ENCODE data around the gene MMD2. TPM values are rescaled to one million over a fixed set of nuclear protein-coding genes. Genes with fewer than 3 reads are reported as not detected.

Gene MMD2
- total and polyA plus RNA-seq, 2 donors (not counting 1 experiment from before 2014, with no cell fraction given): not detected

- Histone ChIP-seq H3K27me3 (ENCODE audit: control insufficient read depth, insufficient read depth, low read length) (no peaks in the 10 kb centered on the region), H3K9ac (ENCODE audit: insufficient read depth, low read length) (no peak overlapping the region), H3K79me2 (ENCODE audit: control insufficient read depth, insufficient read depth, low read length) (no peaks in the 10 kb centered on the region), H3K4me2 (ENCODE audit: extremely low read depth, insufficient read depth, low read length) (no peak overlapping the region), H4K20me1 (ENCODE audit: control insufficient read depth, extremely low read depth, insufficient read depth, low read length) (no peaks in the 10 kb centered on the region), H3K4me3 (replicated peaks in 1 of 4; ENCODE audit: control extremely low read depth in 1 of 4, insufficient read depth in 1 of 4, low read depth in 3 of 4, low read length in 4 of 4) (no peak overlapping the region), H3K36me3 (ENCODE audit: control insufficient read depth, insufficient read depth, low read length) (no peaks in the 10 kb centered on the region), H3K9me3 (ENCODE audit: control insufficient read depth, insufficient read depth, low read depth, low read length) (no peaks in the 10 kb centered on the region), H2AFZ (ENCODE audit: low read length) (no peak overlapping the region), H3K4me1 (ENCODE audit: control insufficient read depth, extremely low read depth, insufficient read depth, low read length) (no peaks in the 10 kb centered on the region), H3K27ac (ENCODE audit: insufficient read depth, low read length) (no peak overlapping the region)
- no peak for TF ChIP-seq EZH2 (IDR thresholded peaks at IDR 0.05; ENCODE audit: low read length, missing control alignments)
- TF ChIP-seq CTCF (conservative IDR thresholded peaks at IDR 0.05 in 1 of 2, IDR thresholded peaks at IDR 0.05 in 1 of 2; ENCODE audit: low read depth in 1 of 2, low read length in 2 of 2): no peak
- DNase-seq (ENCODE audit: low read depth in 2 of 2): no peak
Measured at GRCh38 chr7:4875391-4875790, 83.6 kb downstream of the MMD2 start.

DNA sequence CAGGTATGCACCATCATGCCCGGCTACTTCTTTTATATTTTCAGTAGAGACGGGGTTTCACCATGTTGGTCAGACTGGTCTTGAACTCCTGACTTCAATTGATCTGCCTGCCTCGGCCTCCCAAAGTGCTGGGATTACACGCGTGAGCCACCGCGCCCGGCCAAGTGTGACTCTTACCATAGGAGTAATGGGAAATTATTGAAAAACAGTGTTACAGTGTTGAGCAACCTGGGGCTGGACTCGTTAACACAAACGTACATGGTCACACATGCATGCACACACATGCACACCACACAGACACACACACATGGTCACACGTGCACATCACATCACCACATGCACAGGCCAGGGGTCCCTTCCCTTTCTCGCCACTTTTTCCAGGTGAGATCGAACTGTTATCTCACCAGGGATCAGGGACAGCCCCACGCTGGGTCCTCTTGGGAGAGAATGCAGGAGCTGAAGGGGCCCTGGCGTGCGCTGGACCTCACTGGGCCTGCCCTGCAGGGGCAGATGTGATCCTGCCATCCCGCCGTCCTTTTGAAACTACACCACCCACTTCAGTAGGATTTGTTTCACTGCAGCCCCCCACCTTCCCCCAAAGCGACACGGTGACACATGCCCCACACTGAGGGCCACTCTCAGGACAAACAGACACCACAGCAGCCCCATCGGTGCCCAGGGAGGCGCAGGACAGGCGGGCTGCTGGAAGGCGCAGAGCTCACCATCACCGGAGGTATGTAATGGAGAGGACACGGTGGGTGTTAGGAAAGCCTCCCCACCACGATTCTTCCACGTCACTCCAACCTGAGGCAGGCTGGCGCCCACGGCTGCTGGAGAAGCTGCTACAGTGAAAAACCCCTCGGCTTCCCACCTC, 85.7 kb downstream of the MMD2 start:
- Histone ChIP-seq H3K4me3 (replicated peaks in 1 of 4; ENCODE audit: control extremely low read depth in 1 of 4, insufficient read depth in 1 of 4, low read depth in 3 of 4, low read length in 4 of 4) (no peak overlapping the region), H3K36me3 (ENCODE audit: control insufficient read depth, insufficient read depth, low read length) (no peaks in the 10 kb centered on the region), H3K4me2 (ENCODE audit: extremely low read depth, insufficient read depth, low read length) (no peak overlapping the region), H3K9ac (ENCODE audit: insufficient read depth, low read length) (no peak overlapping the region), H3K4me1 (ENCODE audit: control insufficient read depth, extremely low read depth, insufficient read depth, low read length) (no peaks in the 10 kb centered on the region), H3K79me2 (ENCODE audit: control insufficient read depth, insufficient read depth, low read length) (no peaks in the 10 kb centered on the region), H3K27ac (ENCODE audit: insufficient read depth, low read length) (no peak overlapping the region), H2AFZ (ENCODE audit: low read length) (no peak overlapping the region), H3K27me3 (ENCODE audit: control insufficient read depth, insufficient read depth, low read length) (no peaks in the 10 kb centered on the region), H3K9me3 (ENCODE audit: control insufficient read depth, insufficient read depth, low read depth, low read length) (no peaks in the 10 kb centered on the region), H4K20me1 (ENCODE audit: control insufficient read depth, extremely low read depth, insufficient read depth, low read length) (no peaks in the 10 kb centered on the region)
- TF ChIP-seq EZH2 (IDR thresholded peaks at IDR 0.05; ENCODE audit: low read length, missing control alignments): no peak
- no peak for TF ChIP-seq CTCF (conservative IDR thresholded peaks at IDR 0.05 in 1 of 2, IDR thresholded peaks at IDR 0.05 in 1 of 2; ENCODE audit: low read depth in 1 of 2, low read length in 2 of 2)
- no peak for DNase-seq (ENCODE audit: low read depth in 2 of 2)

GRCh38 chr7:4871930-4872675, 86.9 kb downstream of the MMD2 start:
- no peak for DNase-seq (ENCODE audit: low read depth in 2 of 2)
- no peak for TF ChIP-seq EZH2 (IDR thresholded peaks at IDR 0.05; ENCODE audit: low read length, missing control alignments)
- no peak for TF ChIP-seq CTCF (conservative IDR thresholded peaks at IDR 0.05 in 1 of 2, IDR thresholded peaks at IDR 0.05 in 1 of 2; ENCODE audit: low read depth in 1 of 2, low read length in 2 of 2)
- H3K36me3 ChIP-seq (ENCODE audit: control insufficient read depth, insufficient read depth, low read length): no peaks in the 10 kb centered on the region
- H3K79me2 ChIP-seq (ENCODE audit: control insufficient read depth, insufficient read depth, low read length): no peaks in the 10 kb centered on the region
- no peak overlapping the region for H3K9ac ChIP-seq (ENCODE audit: insufficient read depth, low read length)
- no peaks in the 10 kb centered on the region for H3K9me3 ChIP-seq (ENCODE audit: control insufficient read depth, insufficient read depth, low read depth, low read length)
- no peaks in the 10 kb centered on the region for H3K27me3 ChIP-seq (ENCODE audit: control insufficient read depth, insufficient read depth, low read length)
- no peak overlapping the region for H3K27ac ChIP-seq (ENCODE audit: insufficient read depth, low read length)
- no peaks in the 10 kb centered on the region for H3K4me1 ChIP-seq (ENCODE audit: control insufficient read depth, extremely low read depth, insufficient read depth, low read length)
- H2AFZ ChIP-seq (ENCODE audit: low read length): no peak overlapping the region
- no peak overlapping the region for H3K4me3 ChIP-seq (replicated peaks in 1 of 4; ENCODE audit: control extremely low read depth in 1 of 4, insufficient read depth in 1 of 4, low read depth in 3 of 4, low read length in 4 of 4)
- no peak overlapping the region for H3K4me2 ChIP-seq (ENCODE audit: extremely low read depth, insufficient read depth, low read length)
- no peaks in the 10 kb centered on the region for H4K20me1 ChIP-seq (ENCODE audit: control insufficient read depth, extremely low read depth, insufficient read depth, low read length)

Measured in fibroblast of lung (primary cell).